Measurements from ENCODE around the gene GKN1.

- no peak for TF ChIP-seq PATZ1 (tag by site-specific recombination; IDR thresholded peaks at IDR 0.05)
- TF ChIP-seq ZNF423 (tag by site-specific recombination; IDR thresholded peaks at IDR 0.05) = no peak
- TF ChIP-seq CTCF (tag by site-specific recombination; IDR thresholded peaks at IDR 0.05) = no peak
- TF ChIP-seq ZNF610 (tag by site-specific recombination; IDR thresholded peaks at IDR 0.05; ENCODE audit: borderline replicate concordance) = no peak
- TF ChIP-seq ZNF239 (tag by site-specific recombination; IDR thresholded peaks at IDR 0.05) = no peak
- TF ChIP-seq REST (tag by site-specific recombination; IDR thresholded peaks at IDR 0.05) = no peak
- no peak for TF ChIP-seq ZNF174 (tag by site-specific recombination; IDR thresholded peaks at IDR 0.05)
- no peak for TF ChIP-seq ZNF416 (tag by site-specific recombination; IDR thresholded peaks at IDR 0.05)
- TF ChIP-seq ZBTB8A (tag by site-specific recombination; IDR thresholded peaks at IDR 0.05) = no peak
- no peak for TF ChIP-seq YY1 (tag by site-specific recombination; IDR thresholded peaks at IDR 0.05)
- no peak for TF ChIP-seq SP2 (tag by site-specific recombination; IDR thresholded peaks at IDR 0.05)
- no peak for TF ChIP-seq ZNF211 (tag by site-specific recombination; IDR thresholded peaks at IDR 0.05; ENCODE audit: low read depth)
- no peak for TF ChIP-seq ZNF266 (tag by site-specific recombination; IDR thresholded peaks at IDR 0.05; ENCODE audit: low read depth)
These were observed 47.6 kb upstream of the GKN1 start for GRCh38 chr2:68926796-68927195.

Data from HEK293 (cell line).